Measurements from ENCODE around the gene CAMK1D.

DNA sequence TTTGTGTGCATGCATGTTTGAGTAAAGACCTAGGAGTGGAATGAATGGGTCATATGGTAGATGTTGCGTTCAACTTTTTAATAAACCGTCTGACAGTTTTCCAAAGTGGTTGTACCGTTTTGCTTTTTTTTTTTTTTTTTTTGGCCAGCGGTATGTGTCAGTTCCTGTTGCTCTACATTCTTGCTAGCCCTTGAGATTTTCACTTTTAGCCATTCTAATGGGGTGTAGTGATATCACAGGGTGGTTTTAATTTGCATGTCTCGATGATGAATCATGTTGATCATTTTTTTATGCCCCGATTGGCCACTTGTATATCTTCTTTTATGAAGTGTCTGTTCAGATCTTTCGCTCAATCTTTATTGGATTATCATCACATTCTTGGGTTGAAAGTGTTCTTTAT is 320.7 kb downstream of the CAMK1D start:
- TF ChIP-seq GATA3 (IDR thresholded peaks at IDR 0.05; ENCODE audit: low read depth, low read length) (no peak), GATA2 (IDR thresholded peaks at IDR 0.05; ENCODE audit: low read depth, low read length) (no peak)
